Endothelial cell of umbilical vein (primary cell): Measurements from ENCODE around the gene KLK8. TPM values are rescaled to one million over a fixed set of nuclear protein-coding genes. Genes with fewer than 3 reads are reported as not detected.

Source experiments
- BruUV-seq: library from RNA; stranded (reverse); fragments of 400-500 nt; replicated peaks from 2 replicates; lab custom pipeline; 2021; lab: Mats Ljungman, UMichigan
- CTCF ChIA-PET: fragments of 300-600, 350-600 bp; sonication (Branson Sonifier 250); formaldehyde crosslinking; loops from one replicate; lab custom pipeline; 2021; ENCODE audit warnings: antibody characterized with exemption, inconsistent platforms; lab: Charles Lee
- POLR2A ChIA-PET: fragments of 300-600, 350-600 bp; sonication (Branson Sonifier 250); formaldehyde crosslinking; loops from one replicate; lab custom pipeline; 2021; ENCODE audit warnings: antibody characterized with exemption, inconsistent platforms; lab: Charles Lee
- DNase-seq: peaks from one replicate; pipeline ENCODE4 v3.0.0-alpha.2; 2011; ENCODE audit warnings: low read depth, low spot score
- FAIRE-seq: peaks from 2 replicates; lab custom pipeline; 2011; peaks lifted over from hg19 to GRCh38; lab: Jason Lieb, UNC
- H2AFZ ChIP-seq: 2 replicates; pipeline ENCODE4 v1.6.0; 2012; ENCODE audit warnings: low read depth, low read length, control low read depth, inconsistent platforms
- H3K27ac ChIP-seq: 2 replicates; pipeline ENCODE4 v1.5.1; 2011; ENCODE audit warnings: low read depth, mild to moderate bottlenecking, control low read depth, low read length, moderate library complexity; ENCODE audit not compliant: insufficient read depth
- H3K27me3 ChIP-seq, 2 experiments: 2 replicates each; pipeline versions ENCODE4 v1.6.0 to v1.6.1; 2011; ENCODE audit warnings: low read length in 2 of 2, mixed read lengths in 1 of 2; ENCODE audit not compliant: control insufficient read depth in 2 of 2, insufficient read depth in 2 of 2
- H3K36me3 ChIP-seq, 2 experiments: 2 replicates in 1 of 2; 3 replicates in 1 of 2; pipeline ENCODE4 v1.5.1; 2011; ENCODE audit warnings: low read length in 2 of 2, mild to moderate bottlenecking in 1 of 2, moderate library complexity in 1 of 2; ENCODE audit not compliant: control insufficient read depth in 2 of 2, insufficient read depth in 2 of 2; ENCODE audit errors: extremely low read depth in 1 of 2
- H3K4me1 ChIP-seq: 3 replicates; pipeline ENCODE4 v1.5.1; 2011; ENCODE audit warnings: mild to moderate bottlenecking, low read length; ENCODE audit not compliant: control insufficient read depth, insufficient read depth; ENCODE audit errors: extremely low read depth
- H3K4me2 ChIP-seq: 2 replicates; pipeline ENCODE4 v1.6.1; 2011; ENCODE audit warnings: low read length, control low read depth, mixed read lengths; ENCODE audit not compliant: insufficient read depth
- H3K4me3 ChIP-seq, 3 experiments: fragments of 200-600 bp in 1 of 3; sonication (generic), shearing (Covaris generic) in 1 of 3; replicated peaks in 1 of 3; 2 replicates each; pipeline ENCODE4 v1.5.1; 2011 to 2016; ENCODE audit warnings: control low read depth in 3 of 3, low read length in 3 of 3, mild to moderate bottlenecking in 2 of 3, inconsistent platforms in 1 of 3, low read depth in 1 of 3, moderate library complexity in 1 of 3; ENCODE audit not compliant: insufficient read depth in 1 of 3
- H3K79me2 ChIP-seq: 2 replicates; pipeline ENCODE4 v1.6.0; 2012; ENCODE audit warnings: low read length, inconsistent platforms; ENCODE audit not compliant: control insufficient read depth, insufficient read depth
- H3K9ac ChIP-seq: replicated peaks from 2 replicates; pipeline ENCODE3; 2011; ENCODE audit warnings: low read length, control low read depth; ENCODE audit not compliant: insufficient read depth; ENCODE audit errors: extremely low read depth
- H3K9me1 ChIP-seq: replicated peaks from 3 replicates; pipeline ENCODE4 v1.6.0; 2011; ENCODE audit warnings: mild to moderate bottlenecking, low read length; ENCODE audit not compliant: control insufficient read depth, insufficient read depth; ENCODE audit errors: extremely low read depth
- H3K9me3 ChIP-seq: replicated peaks from 2 replicates; pipeline ENCODE4 v1.5.1; 2012; ENCODE audit warnings: low read length, inconsistent platforms; ENCODE audit not compliant: control insufficient read depth, insufficient read depth
- H4K20me1 ChIP-seq: replicated peaks from 2 replicates; pipeline ENCODE3; 2011; ENCODE audit warnings: mild to moderate bottlenecking, low read length; ENCODE audit not compliant: control insufficient read depth, insufficient read depth; ENCODE audit errors: extremely low read depth
- CTCF ChIP-seq, 2 donors: IDR thresholded peaks; 1 replicate in 1 of 2; 2 replicates in 1 of 2; pipeline ENCODE4 v1.5.1; 2011; ENCODE audit warnings: low read length in 2 of 2, mild to moderate bottlenecking in 2 of 2, moderate library complexity in 2 of 2, control low read depth in 1 of 2, inconsistent platforms in 1 of 2, low read depth in 1 of 2; ENCODE audit not compliant: insufficient read depth in 1 of 2; ENCODE audit errors: extremely low read depth in 1 of 2
- EZH2 ChIP-seq: IDR thresholded peaks from 2 replicates; pipeline ENCODE4 v1.6.1; 2012; ENCODE audit warnings: borderline replicate concordance, low read depth, mild to moderate bottlenecking, moderate library complexity, low read length, inconsistent platforms; ENCODE audit not compliant: severe bottlenecking
- FOS ChIP-seq: IDR thresholded peaks from 2 replicates; pipeline ENCODE4 v1.6.1; 2011; ENCODE audit warnings: mild to moderate bottlenecking, low read length, moderate library complexity, borderline replicate concordance; ENCODE audit not compliant: insufficient read depth
- GATA2 ChIP-seq: IDR thresholded peaks from 2 replicates; pipeline ENCODE4 v1.7.0; 2011; ENCODE audit warnings: low read depth, mild to moderate bottlenecking, moderate library complexity, mixed read lengths, low read length; ENCODE audit not compliant: insufficient read length, insufficient read depth
- JUN ChIP-seq: IDR thresholded peaks from 2 replicates; pipeline ENCODE4 v1.6.1; 2011; ENCODE audit warnings: borderline replicate concordance, low read depth; ENCODE audit not compliant: insufficient read length, insufficient read depth
- MAX ChIP-seq: IDR thresholded peaks from 2 replicates; pipeline ENCODE4 v1.6.1; 2011; ENCODE audit not compliant: insufficient read depth, insufficient read length
- MYC ChIP-seq: IDR thresholded peaks from one replicate; pipeline ENCODE4 v1.6.1; 2011; ENCODE audit warnings: mild to moderate bottlenecking, low read depth, low read length
- POLR2A ChIP-seq: IDR thresholded peaks from 2 replicates; pipeline ENCODE4 v1.6.1; 2012; ENCODE audit warnings: low read depth, mild to moderate bottlenecking, control low read depth, low read length
- POLR2AphosphoS5 ChIP-seq: IDR thresholded peaks from 2 replicates; pipeline ENCODE4 v1.6.1; 2012; ENCODE audit warnings: low read depth, mild to moderate bottlenecking, control low read depth, low read length, moderate library complexity; ENCODE audit not compliant: insufficient read depth
- dilution Hi-C: fragments of 300-500 bp; cut with MboI; formaldehyde crosslinking; loops from one replicate; pipeline ENCODE4 v1.15.0; 2019; ENCODE audit warnings: low sequenced_read_pairs; ENCODE audit not compliant: extremely low pct_ligation_motif_present
- intact Hi-C: fragments of 100-400 bp; cut with micrococcal nuclease; formaldehyde crosslinking; loops from one replicate; pipeline ENCODE4 v1.10.0; 2022
- polyA plus RNA-seq, 4 experiments: library from polyadenylated mRNA; depleted of rRNA in 3 of 4; stranded (reverse) in 3 of 4; unstranded in 1 of 4; fragments of >200 nt; gene quantifications; 2 replicates each; pipeline versions ENCODE4 v1.2.1 to v1.2.3, GENCODE V29; 2011 to 2012; ENCODE audit warnings: missing spikeins in 1 of 4
- total RNA-seq: library from RNA; stranded (reverse); gene quantifications from 2 replicates; pipeline ENCODE4 v1.2.3, GENCODE V29; 2021

The KLK8 gene
- total and polyA plus RNA-seq, 2 donors (not counting 3 experiments of a cell fraction or from before 2014, with no cell fraction given) = not detected

DNA sequence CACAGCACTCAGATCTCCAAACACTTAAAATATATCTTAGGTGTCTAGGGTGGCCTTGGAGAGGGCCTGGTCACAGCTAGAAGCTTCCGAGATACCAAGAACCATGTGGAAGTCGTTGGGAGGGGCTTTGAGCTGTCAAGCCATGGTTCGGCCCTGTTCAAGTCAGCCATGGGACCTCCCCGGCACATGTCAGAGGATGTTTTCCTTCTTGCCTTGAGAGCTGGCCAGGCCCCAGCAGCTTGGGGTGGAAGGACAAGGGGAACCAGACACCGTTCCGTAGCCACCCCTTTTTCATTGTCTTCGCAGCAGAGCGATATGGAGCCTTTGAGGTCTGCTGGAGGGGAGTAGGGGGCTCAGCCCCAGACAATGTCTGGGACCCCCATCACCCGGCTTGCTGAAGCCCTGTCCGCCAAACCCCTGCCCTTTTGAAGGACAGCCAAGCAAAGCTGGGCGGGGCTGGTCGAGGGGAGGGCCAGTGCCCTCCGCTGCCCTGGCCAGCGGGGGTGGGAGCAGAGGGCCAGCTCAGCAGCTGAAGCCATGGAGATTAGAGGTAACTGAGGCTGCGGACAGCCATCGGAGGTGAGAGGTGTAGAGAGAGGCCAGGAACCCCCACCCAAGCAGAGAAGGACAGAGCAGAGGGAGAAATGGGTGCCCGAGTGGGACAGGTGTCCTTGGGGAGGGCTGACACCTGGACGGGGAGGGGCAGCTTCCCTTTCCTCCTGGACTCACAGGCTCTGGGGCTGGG lies 24.6 kb upstream of the KLK8 start:
- Histone ChIP-seq H3K27ac (no peak overlapping the region), H3K9me1 (no peaks in the 10 kb centered on the region), H3K36me3 (no peaks in the 10 kb centered on the region), H3K4me2 (no peak overlapping the region), H3K4me1 (no peaks in the 10 kb centered on the region), H4K20me1 (no peaks in the 10 kb centered on the region), H2AFZ (no peak overlapping the region), H3K9ac (no peak overlapping the region), H3K4me3 (no peak overlapping the region), H3K27me3 (no peaks in the 10 kb centered on the region), H3K9me3 (no peaks in the 10 kb centered on the region), H3K79me2 (no peaks in the 10 kb centered on the region)
- CTCF ChIA-PET = interaction anchor here (0.8 kb wide), 1 partner anchor 9 kb away, joined by 3 read pairs; no protein-coding TSS in a partner anchor
- POLR2A ChIA-PET = no interaction called here
- intact Hi-C loops (no loop called here), dilution Hi-C loops (no loop called here)
- no peak for DNase-seq
- BruUV-seq = no TSS peak
- TF ChIP-seq MYC (no peak), GATA2 (no peak), MAX (no peak), POLR2AphosphoS5 (no peak), EZH2 (no peak), JUN (no peak), CTCF (IDR thresholded peaks at IDR 0.05; ENCODE audit: extremely low read depth in 1 of 2, insufficient read depth in 1 of 2, low read depth in 1 of 2, low read length in 2 of 2) (no peak), FOS (no peak), POLR2A (no peak)
- FAIRE-seq = no peak
